Smooth muscle cell (in vitro differentiated cells): ENCODE measurements around the gene RTBDN. TPM values are rescaled to one million over a fixed set of nuclear protein-coding genes. Genes with fewer than 3 reads are reported as not detected.

Experiments
- DNase-seq: peaks from one replicate; lab custom pipeline; 2025; ENCODE audit not compliant: unreplicated experiment; lab: John Stamatoyannopoulos, UW
- H2AFZ ChIP-seq: fragments of 200-600 bp; sonication (generic); 2 replicates; pipeline ENCODE4 v1.6.0; 2016; ENCODE audit warnings: antibody characterized with exemption, low read depth, mild to moderate bottlenecking
- H3F3A ChIP-seq: fragments of 200-600 bp; sonication (generic); 2 replicates; pipeline ENCODE4 v1.6.0; 2017; ENCODE audit warnings: antibody characterized with exemption, low read depth
- H3K27ac ChIP-seq: fragments of 200-600 bp; sonication (generic); 2 replicates; pipeline ENCODE4 v1.5.1; 2016; ENCODE audit warnings: low read depth, mild to moderate bottlenecking
- H3K27me3 ChIP-seq: fragments of 200-600 bp; sonication (generic); 2 replicates; pipeline ENCODE4 v1.6.1; 2016; ENCODE audit warnings: low read depth, mild to moderate bottlenecking
- H3K36me3 ChIP-seq: fragments of 200-600 bp; sonication (generic); 2 replicates; pipeline ENCODE4 v1.5.1; 2016; ENCODE audit warnings: low read depth
- H3K4me1 ChIP-seq: fragments of 200-600 bp; sonication (generic); 2 replicates; pipeline ENCODE4 v1.5.1; 2016; ENCODE audit warnings: low read depth
- H3K4me2 ChIP-seq: fragments of 200-600 bp; sonication (generic); 2 replicates; pipeline ENCODE4 v1.6.0; 2016; ENCODE audit warnings: mild to moderate bottlenecking
- H3K4me3 ChIP-seq: fragments of 200-600 bp; sonication (generic); 2 replicates; pipeline ENCODE4 v1.5.1; 2016; ENCODE audit warnings: mild to moderate bottlenecking
- H3K79me2 ChIP-seq: fragments of 200-600 bp; sonication (generic); 2 replicates; pipeline ENCODE4 v1.6.0; 2016; ENCODE audit warnings: low read depth, mild to moderate bottlenecking
- H3K9ac ChIP-seq: fragments of 200-600 bp; sonication (generic); 2 replicates; pipeline ENCODE4 v1.6.0; 2016; ENCODE audit warnings: low read depth
- H3K9me3 ChIP-seq: fragments of 200-600 bp; sonication (generic); replicated peaks from 2 replicates; pipeline ENCODE4 v1.5.1; 2016; ENCODE audit warnings: low read depth
- H4K20me1 ChIP-seq: fragments of 200-600 bp; sonication (generic); 2 replicates; pipeline ENCODE4 v1.6.0; 2016; ENCODE audit warnings: low read depth
- WGBS: methylation state at CpG from one replicate; pipeline ENCODE4 v1.1.7; 2016; ENCODE audit warnings: low lambda C conversion rate; 5-methylcytosine and 5-hydroxymethylcytosine counted together
- polyA plus RNA-seq: library from polyadenylated mRNA; unstranded; fragments of >200 nt; fragmentation: Nextera tagmentation; extraction: Ambion mirVana; gene quantifications from 2 replicates; pipeline ENCODE4 v1.2.1, GENCODE V29; 2016
- total RNA-seq: library from RNA; depleted of rRNA; stranded (reverse); fragments of >200 nt; gene quantifications from 2 replicates; pipeline ENCODE4 v1.2.3, GENCODE V29; 2014
- TF ChIP-seq, protein P1 (sequence below): fragments of 200-600 bp; sonication (generic); IDR thresholded peaks from 2 replicates; pipeline ENCODE4 v1.5.1; 2017; ENCODE audit warnings: borderline replicate concordance, mild to moderate bottlenecking, antibody characterized with exemption; ENCODE audit not compliant: insufficient read depth, poor library complexity, severe bottlenecking

Gene RTBDN
- total RNA-seq: 4.6 TPM in 1 of 2 replicates, not detected in the other
- 1.7 TPM in 1 of 2 replicates, not detected in the other for polyA plus RNA-seq

DNA sequence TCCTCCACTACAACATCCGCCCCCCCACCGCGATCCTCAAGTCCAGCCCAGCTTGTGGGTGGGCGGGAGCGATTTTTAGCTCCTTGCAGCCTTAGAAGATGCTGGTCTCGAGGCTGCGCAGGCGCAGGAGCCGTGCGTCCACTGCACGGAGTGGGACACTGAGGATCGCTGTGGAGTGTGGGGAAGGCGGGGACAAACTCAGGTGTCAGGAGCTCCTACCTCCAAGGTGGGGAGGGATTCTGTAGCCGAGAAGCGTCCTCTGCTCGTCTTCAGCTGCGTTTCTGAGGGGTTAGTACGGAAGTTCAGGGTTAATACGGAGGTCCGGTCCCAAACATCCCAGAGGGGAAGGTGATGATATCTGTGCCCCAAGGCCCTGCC, at the start of gene RTBDN:
Gene RTBDN (minus strand): TSS at position 14 of the 378 bp plus-strand sequence. CDS start 4,600 bp downstream, outside the sequence.
- no peaks in the 10 kb centered on the region for H3K79me2 ChIP-seq
- peaks cover 3% of the 10 kb centered on the region for H3K4me1 ChIP-seq
- H2AFZ ChIP-seq: peak within 1 kb of the TSS; percentile 69
- no peaks in the 10 kb centered on the region for H3K9me3 ChIP-seq
- peaks cover 55% of the 10 kb centered on the region for H3K27me3 ChIP-seq
- H3F3A ChIP-seq: peaks cover 4% of the 10 kb centered on the region
- peak within 1 kb of the TSS; percentile 55 for H3K4me3 ChIP-seq
- H3K4me2 ChIP-seq: peak within 1 kb of the TSS; percentile 90
- H4K20me1 ChIP-seq: peaks cover 3% of the 10 kb centered on the region
- no peak within 1 kb of the TSS for H3K27ac ChIP-seq
- H3K36me3 ChIP-seq: no peaks in the 10 kb centered on the region
- TF ChIP-seq, protein P1, sequence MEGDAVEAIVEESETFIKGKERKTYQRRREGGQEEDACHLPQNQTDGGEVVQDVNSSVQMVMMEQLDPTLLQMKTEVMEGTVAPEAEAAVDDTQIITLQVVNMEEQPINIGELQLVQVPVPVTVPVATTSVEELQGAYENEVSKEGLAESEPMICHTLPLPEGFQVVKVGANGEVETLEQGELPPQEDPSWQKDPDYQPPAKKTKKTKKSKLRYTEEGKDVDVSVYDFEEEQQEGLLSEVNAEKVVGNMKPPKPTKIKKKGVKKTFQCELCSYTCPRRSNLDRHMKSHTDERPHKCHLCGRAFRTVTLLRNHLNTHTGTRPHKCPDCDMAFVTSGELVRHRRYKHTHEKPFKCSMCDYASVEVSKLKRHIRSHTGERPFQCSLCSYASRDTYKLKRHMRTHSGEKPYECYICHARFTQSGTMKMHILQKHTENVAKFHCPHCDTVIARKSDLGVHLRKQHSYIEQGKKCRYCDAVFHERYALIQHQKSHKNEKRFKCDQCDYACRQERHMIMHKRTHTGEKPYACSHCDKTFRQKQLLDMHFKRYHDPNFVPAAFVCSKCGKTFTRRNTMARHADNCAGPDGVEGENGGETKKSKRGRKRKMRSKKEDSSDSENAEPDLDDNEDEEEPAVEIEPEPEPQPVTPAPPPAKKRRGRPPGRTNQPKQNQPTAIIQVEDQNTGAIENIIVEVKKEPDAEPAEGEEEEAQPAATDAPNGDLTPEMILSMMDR: no peak
- no peak for DNase-seq
- no peak within 1 kb of the TSS for H3K9ac ChIP-seq
- 12% methylated on average over 20 of the region's 20 CpGs for WGBS

DNA sequence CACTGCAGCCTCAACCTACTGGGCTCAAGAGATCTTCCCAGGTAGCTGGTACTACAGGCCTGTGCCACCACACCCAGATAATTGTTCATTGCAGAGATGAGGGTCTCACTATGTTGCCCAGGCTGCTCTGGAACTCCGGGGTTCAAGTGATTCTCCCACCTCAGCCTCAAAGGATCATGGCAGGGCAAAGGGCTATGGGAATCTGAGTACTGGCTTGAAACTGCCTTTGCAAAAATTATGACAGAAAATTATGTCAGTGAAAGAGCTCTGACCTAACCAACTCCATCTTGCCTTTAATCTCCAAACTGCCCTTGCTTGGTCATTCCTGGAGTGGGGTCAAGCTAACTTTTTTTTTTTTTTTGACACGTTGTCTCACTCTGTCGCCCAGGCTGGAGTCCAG, 48.2 kb upstream of the RTBDN start:
- Histone ChIP-seq H3K9me3 (no peaks in the 10 kb centered on the region), H3K4me3 (no peak overlapping the region), H3K9ac (no peak overlapping the region), H4K20me1 (no peaks in the 10 kb centered on the region), H3F3A (no peaks in the 10 kb centered on the region), H3K4me1 (no peaks in the 10 kb centered on the region), H3K36me3 (no peaks in the 10 kb centered on the region), H2AFZ (no peak overlapping the region), H3K27ac (no peak overlapping the region), H3K27me3 (peaks cover 18% of the 10 kb centered on the region), H3K79me2 (no peaks in the 10 kb centered on the region), H3K4me2 (no peak overlapping the region)
- TF ChIP-seq, protein P1: no peak
- WGBS: 95% methylated on average over 3 of the region's 3 CpGs
- no peak for DNase-seq

DNA sequence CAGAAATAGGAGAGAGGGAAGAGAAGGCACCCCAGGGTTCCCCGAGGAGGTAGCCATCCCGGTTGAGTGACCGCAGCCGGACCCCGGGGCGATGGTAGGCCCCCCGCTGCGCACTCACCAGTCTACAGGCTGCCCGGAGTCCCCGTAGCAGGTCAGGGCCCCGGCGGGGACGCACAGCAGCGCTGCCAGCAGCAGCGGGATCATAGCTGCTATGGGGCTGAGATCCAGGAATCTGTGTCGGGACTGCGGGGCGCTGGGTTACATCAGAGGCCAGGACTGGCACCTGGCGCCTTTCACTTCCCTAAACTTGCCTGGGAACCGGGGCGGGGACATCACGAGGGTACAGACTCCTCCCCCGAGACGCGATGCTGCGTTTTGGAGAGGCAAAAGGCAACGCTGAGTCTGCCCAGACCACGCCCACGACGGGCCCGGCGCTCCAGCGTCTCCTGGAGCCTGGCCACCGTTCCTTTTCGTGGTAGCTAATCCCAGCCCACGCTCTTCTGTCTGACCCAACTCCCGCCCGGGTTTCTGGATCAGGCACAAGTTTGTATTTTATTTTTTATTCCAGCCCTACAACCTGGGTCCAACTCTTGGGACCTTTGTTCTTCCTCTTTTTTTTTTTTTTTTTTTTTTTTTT, 46.9 kb upstream of the RTBDN start, which contains the start of gene DNASE2:
Gene DNASE2 (minus strand): TSS at position 278 of the 637 bp plus-strand sequence. CDS start 74 bp downstream, at position 204.
- WGBS: under 1% methylated on average over 38 of the region's 38 CpGs
- TF ChIP-seq, protein P1: no peak
- Histone ChIP-seq H2AFZ (peak within 1 kb of the TSS; percentile 94), H3K36me3 (no peaks in the 10 kb centered on the region), H3K27me3 (peaks cover 18% of the 10 kb centered on the region), H3K9me3 (no peaks in the 10 kb centered on the region), H4K20me1 (no peaks in the 10 kb centered on the region), H3F3A (no peaks in the 10 kb centered on the region), H3K4me3 (peak within 1 kb of the TSS; percentile 67), H3K79me2 (no peaks in the 10 kb centered on the region), H3K9ac (peak within 1 kb of the TSS; percentile 33), H3K4me1 (no peaks in the 10 kb centered on the region), H3K4me2 (peak within 1 kb of the TSS; percentile 94), H3K27ac (peak within 1 kb of the TSS; percentile 26)
- peak; percentile 68 for DNase-seq
